IMR-90 (cell line): ENCODE measurements around the gene CC2D1A. TPM values are rescaled to one million over a fixed set of nuclear protein-coding genes. Genes with fewer than 3 reads are reported as not detected.

Experiments
- ATAC-seq: fragments of 200-7000 bp; cut with Tn5 transposase; 2 replicates; pipeline ENCODE4 v1.9.1; 2020; ENCODE audit warnings: low read depth, mild to moderate bottlenecking, moderate library complexity
- BruUV-seq: library from RNA; stranded (reverse); fragments of 400-500 nt; replicated peaks from 2 replicates; lab custom pipeline; 2021; lab: Mats Ljungman, UMichigan
- CTCF ChIA-PET: fragments of 300-600 bp; formaldehyde crosslinking; extraction: SDS; loops from one replicate; lab custom pipeline; 2021; ENCODE audit warnings: antibody characterized with exemption; lab: Yijun Ruan, JAX
- POLR2A ChIA-PET: fragments of 300-600 bp; sonication (Branson Sonifier 250); formaldehyde crosslinking; loops from one replicate; lab custom pipeline; 2022; ENCODE audit warnings: antibody characterized with exemption; ENCODE audit not compliant: unreplicated experiment; lab: Charles Lee
- DNase-seq: peaks from one replicate; pipeline ENCODE4 v3.0.0; 2013
- H2AFZ ChIP-seq: replicated peaks from 2 replicates; pipeline ENCODE3; 2013; ENCODE audit warnings: low read length, mild to moderate bottlenecking; ENCODE audit not compliant: poor library complexity
- H2AK5ac ChIP-seq: 2 replicates; pipeline ENCODE4 v1.6.1; 2013; ENCODE audit warnings: low read depth, low read length, inconsistent platforms
- H2AK9ac ChIP-seq: replicated peaks from 2 replicates; pipeline ENCODE3; 2013; ENCODE audit warnings: mild to moderate bottlenecking, low read depth, low read length, moderate library complexity; ENCODE audit not compliant: poor library complexity
- H2BK120ac ChIP-seq: 2 replicates; pipeline ENCODE4 v1.6.1; 2013; ENCODE audit warnings: low read depth, low read length, inconsistent platforms
- H2BK15ac ChIP-seq: 3 replicates; pipeline ENCODE4 v1.6.1; 2013; ENCODE audit warnings: low read depth, low read length, inconsistent platforms
- H2BK20ac ChIP-seq: 2 replicates; pipeline ENCODE4 v1.6.1; 2013; ENCODE audit warnings: low read depth, mild to moderate bottlenecking, inconsistent platforms, low read length, moderate library complexity
- H2BK5ac ChIP-seq: 2 replicates; pipeline ENCODE4 v1.6.1; 2013; ENCODE audit warnings: mild to moderate bottlenecking, low read depth, low read length, inconsistent platforms; ENCODE audit not compliant: poor library complexity, severe bottlenecking
- H3K14ac ChIP-seq: replicated peaks from 2 replicates; pipeline ENCODE4 v1.6.1; 2013; ENCODE audit warnings: low read depth, low read length, inconsistent platforms
- H3K18ac ChIP-seq: 2 replicates; pipeline ENCODE4 v1.6.1; 2013; ENCODE audit warnings: low read depth, low read length, control low read depth
- H3K23ac ChIP-seq: 2 replicates; pipeline ENCODE4 v1.6.1; 2013; ENCODE audit warnings: low read depth, low read length, inconsistent platforms
- H3K27ac ChIP-seq: 2 replicates; pipeline ENCODE4 v1.5.1; 2013; ENCODE audit warnings: mild to moderate bottlenecking, control low read depth, low read length; ENCODE audit not compliant: insufficient read depth
- H3K27me3 ChIP-seq: 2 replicates; pipeline ENCODE4 v1.6.1; 2013; ENCODE audit warnings: low read length; ENCODE audit not compliant: control insufficient read depth, insufficient read depth
- H3K36me3 ChIP-seq: 2 replicates; pipeline ENCODE4 v1.6.1; 2013; ENCODE audit warnings: low read length, mixed read lengths; ENCODE audit not compliant: control insufficient read depth, insufficient read depth
- H3K4ac ChIP-seq: 2 replicates; pipeline ENCODE4 v1.6.1; 2013; ENCODE audit warnings: low read depth, low read length, inconsistent platforms
- H3K4me1 ChIP-seq: 2 replicates; pipeline ENCODE4 v1.6.1; 2013; ENCODE audit warnings: low read length, mixed read lengths; ENCODE audit not compliant: control insufficient read depth, insufficient read depth
- H3K4me2 ChIP-seq: 2 replicates; pipeline ENCODE4 v1.6.1; 2013; ENCODE audit warnings: low read depth, mild to moderate bottlenecking, control low read depth, low read length, moderate library complexity
- H3K4me3 ChIP-seq: 2 replicates; pipeline ENCODE4 v1.5.1; 2013; ENCODE audit warnings: low read depth, mild to moderate bottlenecking, control low read depth, low read length, moderate library complexity; ENCODE audit not compliant: insufficient read depth
- H3K56ac ChIP-seq: 2 replicates; pipeline ENCODE4 v1.6.1; 2013; ENCODE audit warnings: low read length, inconsistent platforms; ENCODE audit not compliant: insufficient read depth; ENCODE audit errors: extremely low read depth
- H3K79me1 ChIP-seq, 2 experiments: 2 replicates each; pipeline ENCODE4 v1.6.1; 2013; ENCODE audit warnings: low read length in 2 of 2, inconsistent platforms in 1 of 2, low read depth in 1 of 2
- H3K9ac ChIP-seq: 2 replicates; pipeline ENCODE4 v1.6.1; 2013; ENCODE audit warnings: low read depth, low read length, control low read depth
- H3K9me1 ChIP-seq: 2 replicates; pipeline ENCODE4 v1.6.1; 2013; ENCODE audit warnings: low read length, inconsistent platforms; ENCODE audit not compliant: insufficient read depth
- H3K9me3 ChIP-seq: 2 replicates; pipeline ENCODE4 v1.6.1; 2013; ENCODE audit warnings: low read length; ENCODE audit not compliant: control insufficient read depth, insufficient read depth
- H4K20me1 ChIP-seq: 2 replicates; pipeline ENCODE4 v1.6.1; 2013; ENCODE audit warnings: low read length, inconsistent platforms; ENCODE audit not compliant: insufficient read depth
- H4K5ac ChIP-seq: 2 replicates; pipeline ENCODE4 v1.6.1; 2013; ENCODE audit warnings: mild to moderate bottlenecking, low read depth, low read length, control low read depth
- H4K8ac ChIP-seq, 2 experiments: 2 replicates each; pipeline ENCODE4 v1.6.1; 2013; ENCODE audit warnings: low read depth in 2 of 2, low read length in 2 of 2, control low read depth in 1 of 2, inconsistent platforms in 1 of 2
- H4K91ac ChIP-seq: 2 replicates; pipeline ENCODE4 v1.6.1; 2013; ENCODE audit warnings: low read depth, low read length, inconsistent platforms; ENCODE audit not compliant: insufficient read depth
- BHLHE40 ChIP-seq: fragments of 150-350 bp; IDR thresholded peaks from 2 replicates; pipeline ENCODE4 v1.6.1; 2016; ENCODE audit warnings: mild to moderate bottlenecking, low read depth, low read length
- CEBPB ChIP-seq: IDR thresholded peaks from 2 replicates; pipeline ENCODE4 v1.6.1; 2012; ENCODE audit warnings: low read depth, low read length, improper control_type of control experiment
- CTCF ChIP-seq: conservative IDR thresholded peaks from 2 replicates; pipeline ENCODE4 v1.5.1; 2012; ENCODE audit warnings: mild to moderate bottlenecking, low read depth, low read length, improper control_type of control experiment
- ELK1 ChIP-seq: fragments of 150-350 bp; IDR thresholded peaks from 2 replicates; pipeline ENCODE4 v1.6.1; 2016; ENCODE audit warnings: low read depth, mild to moderate bottlenecking, low read length, moderate library complexity, borderline replicate concordance
- MAFK ChIP-seq: IDR thresholded peaks from 2 replicates; pipeline ENCODE4 v1.6.1; 2012; ENCODE audit warnings: low read depth, low read length, improper control_type of control experiment
- MAZ ChIP-seq: IDR thresholded peaks from 2 replicates; pipeline ENCODE4 v1.6.1; 2012; ENCODE audit warnings: low read depth, mild to moderate bottlenecking, low read length, improper control_type of control experiment, moderate library complexity, borderline replicate concordance
- MXI1 ChIP-seq: IDR thresholded peaks from 2 replicates; pipeline ENCODE4 v1.6.1; 2012; ENCODE audit warnings: low read depth, mild to moderate bottlenecking, low read length, moderate library complexity, borderline replicate concordance
- NFE2L2 ChIP-seq: fragments of 150-350 bp; IDR thresholded peaks from 2 replicates; pipeline ENCODE4 v1.6.1; 2016; ENCODE audit warnings: low read depth, mild to moderate bottlenecking, low read length
- POLR2A ChIP-seq: IDR thresholded peaks from 2 replicates; pipeline ENCODE4 v1.6.1; 2012; ENCODE audit warnings: mild to moderate bottlenecking, low read depth, low read length
- RAD21 ChIP-seq: IDR thresholded peaks from 2 replicates; pipeline ENCODE4 v1.6.1; 2012; ENCODE audit warnings: low read length, improper control_type of control experiment
- SMC3 ChIP-seq: fragments of 150-350 bp; IDR thresholded peaks from 2 replicates; pipeline ENCODE4 v1.6.1; 2016; ENCODE audit warnings: low read depth, mild to moderate bottlenecking, antibody characterized with exemption, low read length, moderate library complexity
- USF2 ChIP-seq: fragments of 150-350 bp; IDR thresholded peaks from 2 replicates; pipeline ENCODE4 v1.6.1; 2017; ENCODE audit warnings: mild to moderate bottlenecking, antibody characterized with exemption, low read length, low read depth
- WGBS, 2 experiments: methylation state at CpG; one replicate each; pipeline versions ENCODE4 v1.1.5 to v1.1.7; 2013; ENCODE audit warnings: missing lambda C conversion rate in 2 of 2; ENCODE audit not compliant: insufficient read length in 1 of 2; ENCODE audit errors: extremely low coverage in 2 of 2; 5-methylcytosine and 5-hydroxymethylcytosine counted together
- dilution Hi-C: fragments of 300-500 bp; cut with HindIII; formaldehyde crosslinking; loops from one replicate; pipeline ENCODE4 v1.14.3; 2018; ENCODE audit warnings: low sequenced_read_pairs; ENCODE audit not compliant: unreplicated experiment
- in situ Hi-C: fragments of 300-500 bp; cut with MboI; formaldehyde crosslinking; loops from 3 replicates; pipeline ENCODE4 v1.14.3; 2019; ENCODE audit warnings: low sequenced_read_pairs, inconsistent platforms, mixed read lengths
- intact Hi-C: fragments of 100-400 bp; cut with micrococcal nuclease; formaldehyde crosslinking; loops from 2 replicates; pipeline ENCODE4 v1.10.0; 2022
- polyA plus RNA-seq, 3 experiments: library from polyadenylated mRNA; depleted of rRNA; stranded (reverse); fragments of >200 nt; gene quantifications; 2 replicates each; pipeline ENCODE4 v1.2.3, GENCODE V29; 2012; ENCODE audit warnings: low replicate concordance in 1 of 3
- total RNA-seq: library from RNA; depleted of rRNA; stranded (reverse); fragments of >200 nt; gene quantifications from 2 replicates; pipeline ENCODE4 v1.2.3, GENCODE V29; 2012

Gene CC2D1A
- total and polyA plus RNA-seq, 2 of the 4 experiments (the other 2 are of a cell fraction) = 4.1 to 14.7 TPM

GRCh38 chr19:13872695-13873389 lies 33.2 kb upstream of the CC2D1A start (continued):
- no peak for TF ChIP-seq RAD21

- no peak overlapping the region for H3K23ac ChIP-seq
- H2AK9ac ChIP-seq = no peak overlapping the region
- dilution Hi-C loops = no loop called here
- no peak overlapping the region for H2BK15ac ChIP-seq
- H3K4me2 ChIP-seq = no peak overlapping the region
- H3K18ac ChIP-seq = no peak overlapping the region
- 0 out of 4 replicates have a peak, but pooled peaks cover 0 to 3% of the 10 kb centered on the region in 2 experiments for H3K79me1 ChIP-seq
- no peak overlapping the region for H3K9ac ChIP-seq
- H3K4me3 ChIP-seq = no peak overlapping the region
- TF ChIP-seq NFE2L2 (no peak), MXI1 (no peak), ELK1 (no peak), MAFK (no peak), USF2 (no peak), BHLHE40 (no peak), MAZ (no peak), SMC3 (no peak), POLR2A (no peak), CEBPB (no peak), CTCF (no peak)
- no peaks in the 10 kb centered on the region; the same call in 1 of the 2 replicates for H3K4me1 ChIP-seq
- in situ Hi-C loops = loop anchor here (25.0 kb wide), 1 partner anchor 587 kb away; no protein-coding TSS in a partner anchor
- no TSS peak for BruUV-seq
- H3K9me1 ChIP-seq = 0 out of 2 replicates have a peak, but pooled peaks cover 6% of the 10 kb centered on the region
- DNase-seq = no peak
- no peak overlapping the region for H3K56ac ChIP-seq
- H3K4ac ChIP-seq = no peak overlapping the region
- no peak overlapping the region for H2BK20ac ChIP-seq
- H3K27me3 ChIP-seq = no peaks in the 10 kb centered on the region
- no peak overlapping the region for H2BK120ac ChIP-seq
- ChIA-PET POLR2A (no interaction called here), CTCF (no interaction called here)
- H3K36me3 ChIP-seq = no peaks in the 10 kb centered on the region
- H4K91ac ChIP-seq = no peak overlapping the region
- ATAC-seq = no peak
- no peak overlapping the region for H4K5ac ChIP-seq
- H4K8ac ChIP-seq = no peak overlapping the region
- intact Hi-C loops = no loop called here
- 55% methylated on average over 14 of the region's 35 CpGs; no CpG with 5 or more reads in 1 of the 2 experiments for WGBS, 2 experiments
- no peak overlapping the region for H3K27ac ChIP-seq
- H4K20me1 ChIP-seq = no peaks in the 10 kb centered on the region
- H3K14ac ChIP-seq = no peak overlapping the region
- no peak overlapping the region for H2AFZ ChIP-seq
- no peaks in the 10 kb centered on the region for H3K9me3 ChIP-seq
- no peak overlapping the region for H2AK5ac ChIP-seq
- no peak overlapping the region for H2BK5ac ChIP-seq
Observed at GRCh38 chr19:13873834-13874515, 32.0 kb upstream of the CC2D1A start.
